Activated CD4-positive, CD25-positive, alpha-beta regulatory T cell treated with anti-CD3 and anti-CD28 coated beads, Interleukin-2, amount 50 U/mL, for 24 hours (primary cell): Measurements from ENCODE around the gene HOOK2.
"Not testable (repeated sequence)": the region's sequence is repeated elsewhere in the genome, so short reads cannot be mapped to it uniquely, and the experiment has no call there.

Experiments used
- ATAC-seq, 2 donors: fragments of 150-1000 bp; cut with Tn5 transposase; one replicate each; pipeline ENCODE4 v1.10.0; 2021; ENCODE audit warnings: mild to moderate bottlenecking in 1 of 2, moderate library complexity in 1 of 2

Gene HOOK2, protein sequence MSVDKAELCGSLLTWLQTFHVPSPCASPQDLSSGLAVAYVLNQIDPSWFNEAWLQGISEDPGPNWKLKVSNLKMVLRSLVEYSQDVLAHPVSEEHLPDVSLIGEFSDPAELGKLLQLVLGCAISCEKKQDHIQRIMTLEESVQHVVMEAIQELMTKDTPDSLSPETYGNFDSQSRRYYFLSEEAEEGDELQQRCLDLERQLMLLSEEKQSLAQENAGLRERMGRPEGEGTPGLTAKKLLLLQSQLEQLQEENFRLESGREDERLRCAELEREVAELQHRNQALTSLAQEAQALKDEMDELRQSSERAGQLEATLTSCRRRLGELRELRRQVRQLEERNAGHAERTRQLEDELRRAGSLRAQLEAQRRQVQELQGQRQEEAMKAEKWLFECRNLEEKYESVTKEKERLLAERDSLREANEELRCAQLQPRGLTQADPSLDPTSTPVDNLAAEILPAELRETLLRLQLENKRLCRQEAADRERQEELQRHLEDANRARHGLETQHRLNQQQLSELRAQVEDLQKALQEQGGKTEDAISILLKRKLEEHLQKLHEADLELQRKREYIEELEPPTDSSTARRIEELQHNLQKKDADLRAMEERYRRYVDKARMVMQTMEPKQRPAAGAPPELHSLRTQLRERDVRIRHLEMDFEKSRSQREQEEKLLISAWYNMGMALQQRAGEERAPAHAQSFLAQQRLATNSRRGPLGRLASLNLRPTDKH

DNA sequence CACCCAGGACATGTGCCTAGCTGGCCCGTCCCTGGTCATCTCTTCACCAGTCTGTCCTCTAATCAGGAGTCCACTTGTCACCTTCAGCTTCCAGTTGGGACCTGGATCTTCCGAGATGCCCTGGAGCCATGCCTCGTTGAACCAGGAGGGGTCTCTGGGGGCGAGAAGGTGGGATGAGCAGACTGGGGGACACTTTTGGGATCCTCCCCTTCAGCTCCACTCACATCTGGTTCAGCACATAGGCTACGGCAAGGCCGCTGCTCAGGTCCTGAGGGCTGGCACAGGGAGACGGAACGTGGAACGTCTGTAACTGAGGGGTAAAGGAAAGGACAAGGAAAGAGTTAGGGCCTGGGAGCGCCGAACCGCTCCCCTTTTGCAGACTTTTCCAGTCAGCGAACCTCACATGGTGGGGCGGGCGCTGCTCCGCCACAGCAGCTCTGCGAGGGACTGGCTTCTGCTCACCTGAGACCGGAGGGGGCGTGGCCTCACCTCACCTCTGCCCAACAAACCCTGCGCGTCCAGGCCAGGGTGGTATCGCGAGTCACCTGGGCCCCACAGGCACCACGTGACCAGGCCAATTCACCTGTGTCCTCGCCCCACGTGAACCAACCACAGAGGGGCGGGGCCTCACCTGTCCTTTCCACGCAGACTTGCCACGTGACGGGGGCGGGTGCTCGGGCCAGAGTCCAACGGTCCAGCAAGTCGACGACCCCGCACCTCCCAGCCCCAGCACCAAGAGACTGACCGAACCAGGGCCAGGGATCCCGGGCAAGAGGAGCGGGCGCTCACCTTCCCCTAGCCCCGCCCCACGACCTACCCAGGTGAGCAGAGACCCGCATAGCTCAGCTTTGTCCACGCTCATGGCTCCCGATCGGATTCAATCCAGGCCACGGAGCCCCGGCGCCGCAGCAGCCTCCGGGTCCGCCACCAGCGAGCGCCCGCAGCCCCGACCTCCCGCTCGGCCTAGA, at the start of gene HOOK2:
Gene HOOK2, minus strand, starts transcription at position 965 of the 968 bp plus-strand sequence. Its CDS starts 103 bp downstream, at position 862.
- no peak for ATAC-seq

GRCh38 chr19:12821761-12822160, 46.4 kb upstream of the HOOK2 start:
- ATAC-seq: peak in 1 of 2 donors; percentile 48

- not testable (repeated sequence) for ATAC-seq
These were observed 42.5 kb upstream of the HOOK2 start for GRCh38 chr19:12817810-12818209.

DNA sequence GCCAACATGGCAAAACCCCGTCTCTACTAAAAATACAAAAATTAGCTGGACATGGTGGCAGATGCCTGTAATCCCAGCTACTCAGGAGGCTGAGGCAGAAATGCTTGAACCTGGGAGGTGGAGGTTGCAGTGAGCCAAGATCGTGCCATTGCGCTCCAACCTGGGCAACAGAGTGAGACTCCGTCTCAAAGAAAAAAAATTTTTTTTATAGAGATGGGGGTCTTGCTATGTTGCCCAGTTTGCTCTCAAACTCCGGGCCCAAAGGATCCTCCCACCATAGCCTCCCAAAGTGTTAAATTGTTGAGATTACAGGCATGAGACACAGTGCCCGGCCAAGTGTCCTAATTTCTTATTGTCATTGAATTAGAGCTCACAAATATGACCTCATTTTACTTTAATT, 41.8 kb upstream of the HOOK2 start:
- not testable (repeated sequence) for ATAC-seq

DNA sequence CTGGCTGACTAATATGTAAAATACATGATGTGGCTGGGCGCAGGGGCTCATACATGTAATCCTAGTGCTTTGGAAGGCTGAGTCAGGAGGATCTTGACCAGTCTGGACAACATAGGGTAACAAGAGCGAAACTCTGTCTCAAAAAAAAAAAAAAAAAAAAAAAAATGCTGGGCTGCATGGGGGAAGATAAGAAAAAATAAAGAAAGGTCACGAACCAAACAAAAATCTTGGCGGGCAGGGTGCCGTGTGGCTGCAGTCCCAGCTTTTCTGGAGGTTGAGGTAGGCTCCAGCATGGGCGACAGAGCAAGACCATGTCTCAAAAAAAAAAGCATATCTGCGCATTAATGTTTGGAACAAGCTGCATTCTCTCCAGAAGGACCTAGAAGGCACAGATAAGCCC, 39.7 kb upstream of the HOOK2 start:
- no peak for ATAC-seq

DNA sequence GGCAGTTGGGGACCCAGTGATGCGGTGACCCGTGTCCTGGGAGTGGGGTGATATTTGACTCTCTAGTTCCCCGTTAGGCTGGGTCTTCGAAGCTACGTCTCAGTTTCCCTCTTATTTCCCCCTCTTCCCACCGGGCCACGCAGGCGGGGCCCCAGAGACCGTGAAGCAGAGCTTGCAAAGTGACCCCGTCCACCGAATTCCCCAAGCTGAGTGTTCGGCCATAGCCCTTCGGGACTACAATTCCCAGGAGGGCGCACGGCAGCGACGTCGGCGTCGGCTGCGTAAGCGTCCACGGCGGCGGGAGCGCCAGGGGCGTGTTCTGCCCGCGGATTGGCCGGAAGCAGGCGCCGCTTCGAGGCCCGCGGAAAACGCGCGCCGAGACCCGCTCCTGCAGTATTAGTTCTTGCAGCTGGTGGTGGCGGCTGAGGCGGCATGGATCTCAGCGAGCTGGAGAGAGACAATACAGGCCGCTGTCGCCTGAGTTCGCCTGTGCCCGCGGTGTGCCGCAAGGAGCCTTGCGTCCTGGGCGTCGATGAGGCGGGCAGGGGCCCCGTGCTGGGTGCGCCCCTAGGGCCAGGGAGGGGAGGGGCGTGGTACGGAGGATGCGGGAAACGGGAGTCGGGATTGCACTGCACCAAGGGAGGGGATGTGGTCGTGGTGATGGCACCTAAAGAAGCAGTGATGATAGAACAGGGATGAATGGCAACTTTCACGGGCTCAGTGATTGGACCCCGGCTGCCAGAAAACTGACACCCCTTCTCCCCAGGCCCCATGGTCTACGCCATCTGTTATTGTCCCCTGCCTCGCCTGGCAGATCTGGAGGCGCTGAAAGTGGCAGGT, 31.1 kb upstream of the HOOK2 start, which contains the start of gene RNASEH2A:
Gene RNASEH2A, plus strand, starts transcription at position 343 of the 840 bp plus-strand sequence. Its CDS starts 90 bp downstream, at position 433.
- peak; percentile 92 to 93 for ATAC-seq

DNA sequence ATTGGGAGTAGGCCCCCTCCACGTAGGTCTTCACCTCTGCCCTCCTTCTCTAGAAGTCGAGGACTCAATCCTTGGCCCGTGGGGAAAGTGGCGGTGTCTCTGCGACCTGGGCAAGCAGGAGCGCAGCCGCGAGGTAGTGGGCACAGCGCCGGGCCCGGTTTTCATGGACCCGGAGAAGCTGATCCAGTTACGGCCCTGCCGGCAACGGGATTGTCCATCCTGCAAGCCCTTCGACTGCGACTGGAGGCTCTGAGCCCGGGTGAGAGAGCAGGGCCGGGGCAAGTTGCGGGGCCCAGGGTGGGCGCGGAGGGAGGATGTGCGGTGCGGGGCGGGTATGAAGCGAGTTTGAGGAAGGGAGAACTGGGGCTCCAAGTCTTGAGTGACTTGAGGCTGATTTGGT, 28.7 kb upstream of the HOOK2 start:
- ATAC-seq: no peak

GRCh38 chr19:12802267-12803106, 27.1 kb upstream of the HOOK2 start:
- ATAC-seq: no peak

GRCh38 chr19:12801466-12802266, 26.3 kb upstream of the HOOK2 start, which contains the start of the genes PRDX2 and THSD8:
PRDX2 (minus strand) TSS chr19:12801800; CDS start chr19:12801261, 539 bp downstream.
THSD8 (plus strand) TSS chr19:12802069; CDS start chr19:12802072, 3 bp downstream.
- ATAC-seq: peak; percentile 69 to 75

GRCh38 chr19:12800923-12801465, 25.6 kb upstream of the HOOK2 start:
- ATAC-seq: peak; percentile 9 to 29

- no peak for ATAC-seq
These were observed 25.1 kb upstream of the HOOK2 start for GRCh38 chr19:12800466-12800770.

DNA sequence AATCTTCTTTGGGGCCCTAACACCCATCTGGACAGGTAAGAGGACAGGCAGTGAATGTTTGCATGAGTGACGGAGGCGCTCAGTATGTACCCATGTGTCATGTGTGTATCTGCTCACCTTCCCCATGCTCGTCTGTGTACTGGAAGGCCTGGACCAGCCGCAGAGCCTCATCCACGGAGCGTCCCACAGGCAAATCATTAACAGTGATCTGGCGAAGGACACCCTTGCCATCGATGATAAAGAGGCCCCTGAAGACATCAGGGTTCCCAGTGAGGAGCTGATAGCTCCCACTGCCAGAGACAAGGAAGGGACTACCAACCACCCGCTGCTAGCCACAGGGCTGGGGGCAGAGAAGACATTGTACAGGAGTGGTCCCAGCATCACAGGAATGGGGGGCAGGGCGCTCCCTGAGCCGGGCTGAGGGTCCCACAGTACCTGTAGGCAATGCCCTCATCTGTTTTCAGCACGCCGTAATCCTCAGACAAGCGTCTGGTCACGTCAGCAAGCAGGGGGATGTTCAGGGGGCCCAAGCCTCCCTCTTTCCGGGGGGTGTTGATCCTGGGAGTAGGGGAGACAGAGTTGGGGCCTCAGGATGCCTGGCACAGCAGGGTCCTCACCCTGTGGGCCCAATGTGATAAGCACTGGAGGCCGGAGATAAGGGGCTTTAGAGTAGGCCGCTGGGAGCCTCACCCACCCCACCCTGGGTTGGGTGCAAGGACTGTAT, 24.6 kb upstream of the HOOK2 start:
- no peak for ATAC-seq

DNA sequence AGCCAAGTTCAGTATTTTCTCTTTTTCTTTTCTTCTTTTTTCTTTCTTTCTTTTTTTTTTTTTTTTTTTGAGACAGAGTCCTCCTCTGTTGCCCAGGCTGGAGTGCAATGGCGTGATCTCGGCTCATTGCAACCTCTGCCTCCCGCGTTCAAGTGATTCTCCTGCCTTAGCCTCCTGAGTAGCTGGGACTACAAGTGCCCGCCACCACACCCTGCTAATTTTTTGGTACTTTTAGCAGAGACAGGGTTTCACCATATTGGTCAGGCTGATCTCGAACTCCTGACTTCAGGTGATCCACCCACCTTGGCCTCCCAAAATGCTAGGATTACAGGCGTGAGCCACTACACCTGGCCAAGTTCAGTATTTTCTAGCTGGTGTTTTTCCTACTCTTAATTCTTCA, 22.3 kb upstream of the HOOK2 start:
- ATAC-seq: not testable (repeated sequence)

DNA sequence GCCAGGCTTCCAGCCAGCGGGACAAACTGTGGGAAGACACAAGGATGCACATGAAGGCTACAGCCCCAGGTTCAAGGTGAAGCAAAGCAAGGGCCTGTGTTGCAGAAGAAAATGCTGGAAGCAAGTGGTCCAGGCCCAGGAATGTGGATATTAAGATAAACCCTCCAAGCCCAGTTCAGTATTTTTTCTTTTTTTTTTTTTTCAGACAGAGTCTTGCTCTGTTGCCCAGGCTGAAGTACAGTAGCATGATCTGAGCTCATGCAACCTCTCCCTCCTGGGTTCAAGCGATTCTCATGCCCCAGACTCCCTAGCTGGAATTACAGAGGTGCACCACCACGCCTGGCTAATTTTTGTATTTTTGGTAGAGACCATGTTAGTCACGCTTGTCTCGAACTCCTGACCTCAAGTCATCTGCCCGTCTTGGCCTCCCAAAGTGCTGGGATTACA, 21.8 kb upstream of the HOOK2 start:
- no peak for ATAC-seq

GRCh38 chr19:12796146-12797071, 21.1 kb upstream of the HOOK2 start:
- no peak for ATAC-seq

GRCh38 chr19:12794971-12795381, 19.6 kb upstream of the HOOK2 start:
- ATAC-seq: no peak

GRCh38 chr19:12794196-12794941, 19.0 kb upstream of the HOOK2 start:
- no peak for ATAC-seq
